NCI-H128 (cell line): ENCODE measurements around the gene C19orf33.

Experiments used
- DNase-seq: peaks from one replicate; lab custom pipeline; 2025; ENCODE audit not compliant: unreplicated experiment; lab: John Stamatoyannopoulos, UW

The C19orf33 gene

DNA sequence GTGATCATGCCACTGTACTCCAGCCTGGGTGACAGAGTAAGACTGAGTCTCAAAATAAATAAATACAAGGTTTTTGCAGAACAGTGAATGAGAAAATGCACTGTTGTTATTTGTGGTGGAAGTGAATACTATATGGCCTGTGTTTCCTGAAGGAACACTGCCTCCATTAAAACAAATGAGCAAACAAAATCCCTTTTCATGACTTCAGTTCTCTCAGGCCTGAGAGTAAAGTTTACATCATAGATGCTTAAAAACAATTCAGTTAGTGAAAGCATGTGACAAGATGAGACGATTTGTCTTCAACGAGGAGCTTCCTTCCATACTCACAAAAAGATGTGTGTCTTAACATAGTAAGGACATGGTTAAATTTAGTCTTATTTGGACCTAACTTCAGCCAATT lies 25.3 kb upstream of the C19orf33 start:
- DNase-seq, result no peak

DNA sequence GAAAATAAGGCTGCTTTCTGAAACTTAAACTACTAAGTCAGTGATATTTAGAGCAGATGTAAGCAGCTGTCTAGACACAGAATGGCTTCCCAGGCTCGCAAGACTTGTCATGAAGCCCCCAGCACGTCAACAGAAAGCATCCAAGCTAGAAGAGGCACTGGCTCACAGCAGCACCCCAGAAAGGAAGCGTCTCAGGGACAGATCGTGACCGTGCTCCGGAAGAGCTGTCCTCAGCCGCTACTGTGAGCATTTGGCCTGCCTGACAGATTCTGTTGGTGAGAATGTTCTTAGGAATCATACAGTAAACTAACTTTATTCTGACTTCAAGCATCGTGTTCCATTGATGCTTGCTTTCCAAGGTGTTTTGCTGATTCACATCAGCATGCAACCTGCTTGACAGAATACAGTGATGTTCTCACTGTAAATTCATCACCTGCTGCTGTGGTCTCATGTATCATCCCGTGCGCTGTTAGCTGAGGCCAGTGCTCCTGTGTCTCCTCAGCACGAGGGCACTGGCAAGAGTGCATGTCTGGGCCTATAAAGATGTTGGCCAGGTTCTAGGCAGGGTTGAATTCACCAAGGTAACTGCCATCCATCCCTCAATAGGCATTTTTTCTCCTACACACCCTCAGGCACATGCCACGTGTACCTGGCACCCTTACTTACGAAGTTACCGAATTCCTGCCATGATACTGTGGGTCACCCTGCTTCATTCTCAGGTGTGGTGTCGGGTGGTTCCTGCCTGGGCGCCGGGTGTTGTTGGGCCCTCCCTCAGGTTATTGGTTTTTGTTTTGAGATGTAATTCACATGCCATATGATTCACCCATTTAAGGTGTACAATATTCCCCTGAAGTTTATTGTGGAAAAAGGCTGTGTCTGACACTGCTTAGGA lies 23.8 kb upstream of the C19orf33 start:
- DNase-seq, result no peak

- no peak for DNase-seq
Measured at GRCh38 chr19:38281811-38282566, 22.1 kb upstream of the C19orf33 start.

DNA sequence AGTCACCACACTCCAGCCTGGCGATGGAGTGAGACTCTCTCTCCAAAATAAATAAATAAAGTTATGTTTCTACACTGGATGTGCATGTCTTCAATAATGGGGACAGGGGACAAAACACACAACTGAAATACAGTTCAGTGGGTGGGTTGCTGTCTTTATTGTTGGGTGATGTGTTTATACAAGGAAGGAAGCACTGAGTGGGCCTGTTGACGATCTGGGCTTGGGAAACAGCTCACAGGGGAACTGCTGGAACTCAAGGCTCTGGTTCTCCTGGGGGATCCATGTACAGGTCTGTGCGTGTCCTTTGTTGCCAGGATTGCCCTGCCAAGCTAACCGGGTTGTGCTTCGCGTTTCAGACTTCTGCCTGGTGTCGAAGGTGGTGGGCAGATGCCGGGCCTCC lies 20.8 kb upstream of the C19orf33 start:
- no peak for DNase-seq

DNA sequence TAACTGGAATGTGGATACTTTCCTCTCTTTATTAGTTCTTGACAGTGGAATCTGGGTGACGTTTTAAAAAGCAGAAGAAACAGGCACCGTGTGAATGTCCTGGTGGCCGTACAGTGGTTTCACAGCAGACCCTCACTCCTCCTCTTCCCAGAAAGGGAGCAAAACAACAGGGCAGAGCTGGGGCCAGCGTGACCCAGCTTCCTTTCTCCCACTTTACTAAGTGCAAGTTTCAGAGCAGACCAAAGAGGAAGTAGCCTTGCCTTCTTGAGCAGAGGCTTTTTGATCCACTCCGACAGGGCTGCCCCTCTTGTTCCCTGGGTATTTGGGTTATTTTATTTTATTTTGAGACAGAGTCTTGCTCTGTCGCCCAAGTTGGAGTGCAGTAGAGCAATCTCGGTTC lies 19.6 kb upstream of the C19orf33 start:
- DNase-seq, result no peak

- no peak for DNase-seq
Measured at GRCh38 chr19:38285567-38285966, 18.5 kb upstream of the C19orf33 start.

DNA sequence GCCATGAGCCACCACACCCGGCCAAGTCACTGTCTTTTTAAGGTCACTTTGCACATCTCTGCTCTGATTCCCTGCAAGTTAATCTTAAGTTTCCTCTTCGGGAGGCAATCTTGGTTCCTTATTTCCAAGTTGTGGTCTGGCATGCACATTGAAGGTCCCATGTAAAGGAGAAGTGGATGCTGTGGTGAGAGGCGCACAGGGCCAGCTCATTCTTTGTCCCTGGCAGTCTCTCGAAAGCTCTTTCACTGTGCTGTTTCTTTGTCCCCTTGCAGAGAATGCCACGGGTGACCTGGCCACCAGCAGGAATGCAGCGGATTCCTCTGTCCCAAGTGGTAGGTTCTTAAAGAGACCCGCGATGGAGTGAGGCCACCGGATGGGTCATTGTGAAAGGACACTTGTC lies 16.4 kb upstream of the C19orf33 start:
- DNase-seq, result no peak

- DNase-seq, result no peak
Measured at GRCh38 chr19:38288123-38288855, 15.8 kb upstream of the C19orf33 start.

DNA sequence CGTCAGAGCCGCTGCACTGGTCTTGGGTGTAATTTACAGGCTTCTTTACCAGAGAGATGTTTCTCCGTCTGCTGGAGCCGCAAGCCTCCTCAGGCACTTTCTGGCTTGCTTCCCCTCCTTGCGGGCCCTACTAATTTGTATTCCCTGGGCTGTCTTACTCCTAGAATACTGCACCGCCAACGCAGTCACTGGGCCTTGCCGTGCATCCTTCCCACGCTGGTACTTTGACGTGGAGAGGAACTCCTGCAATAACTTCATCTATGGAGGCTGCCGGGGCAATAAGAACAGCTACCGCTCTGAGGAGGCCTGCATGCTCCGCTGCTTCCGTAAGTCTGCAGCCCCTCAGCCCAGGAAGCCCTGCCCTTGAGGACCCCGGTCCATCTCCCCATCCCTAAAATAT lies 14.1 kb upstream of the C19orf33 start:
- no peak for DNase-seq

DNA sequence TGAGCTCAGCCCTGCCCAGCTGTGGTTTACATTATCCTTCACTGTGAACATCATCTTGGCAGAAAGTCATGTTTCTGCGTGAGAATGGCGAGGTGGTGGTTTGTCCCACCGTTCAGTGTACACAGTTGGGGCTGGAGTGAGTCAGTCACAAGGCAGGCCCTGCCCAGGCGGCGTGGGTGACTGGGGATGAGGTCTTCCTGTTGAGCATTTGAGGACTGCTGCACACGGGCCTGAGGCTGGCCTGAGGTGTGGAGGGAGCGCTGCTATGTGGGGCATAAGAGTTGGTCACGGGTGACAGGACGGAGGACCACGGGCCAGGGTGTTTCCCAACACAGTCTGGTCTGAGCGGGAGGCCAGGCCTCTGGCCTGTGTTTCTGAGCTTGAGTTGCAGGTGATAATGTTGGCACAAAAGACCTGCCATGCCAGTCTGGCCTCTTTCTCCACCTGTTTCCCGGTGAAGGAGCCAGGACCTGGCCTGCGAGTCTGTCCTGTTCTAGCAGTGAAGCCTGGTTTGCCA lies 13.4 kb upstream of the C19orf33 start:
- DNase-seq, result no peak

DNA sequence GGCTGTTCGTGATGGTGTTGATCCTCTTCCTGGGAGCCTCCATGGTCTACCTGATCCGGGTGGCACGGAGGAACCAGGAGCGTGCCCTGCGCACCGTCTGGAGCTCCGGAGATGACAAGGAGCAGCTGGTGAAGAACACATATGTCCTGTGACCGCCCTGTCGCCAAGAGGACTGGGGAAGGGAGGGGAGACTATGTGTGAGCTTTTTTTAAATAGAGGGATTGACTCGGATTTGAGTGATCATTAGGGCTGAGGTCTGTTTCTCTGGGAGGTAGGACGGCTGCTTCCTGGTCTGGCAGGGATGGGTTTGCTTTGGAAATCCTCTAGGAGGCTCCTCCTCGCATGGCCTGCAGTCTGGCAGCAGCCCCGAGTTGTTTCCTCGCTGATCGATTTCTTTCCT lies 12.2 kb upstream of the C19orf33 start:
- DNase-seq, result no peak

GRCh38 chr19:38293281-38293680 lies 10.8 kb upstream of the C19orf33 start:
- DNase-seq, result no peak

DNA sequence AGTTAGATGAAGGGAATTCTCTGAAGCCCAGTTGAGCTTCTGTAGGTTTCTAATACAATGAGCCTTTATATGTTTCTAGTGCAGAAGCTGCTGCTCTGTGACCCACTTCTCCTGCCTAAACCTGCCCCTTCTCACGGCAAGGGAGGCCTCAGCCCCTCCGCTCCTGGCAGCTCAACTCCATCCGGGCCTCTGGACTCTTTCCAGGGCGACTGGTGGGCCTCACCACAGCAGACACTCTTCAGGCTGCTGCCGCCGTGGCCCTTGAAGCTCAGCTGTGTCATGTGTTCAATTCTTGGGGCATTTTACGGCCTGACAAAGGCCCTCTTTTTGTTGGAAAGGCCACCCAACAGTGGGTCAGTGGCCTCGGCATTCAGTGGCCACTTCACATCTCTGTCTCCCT lies 10.0 kb upstream of the C19orf33 start:
- DNase-seq, result no peak

DNA sequence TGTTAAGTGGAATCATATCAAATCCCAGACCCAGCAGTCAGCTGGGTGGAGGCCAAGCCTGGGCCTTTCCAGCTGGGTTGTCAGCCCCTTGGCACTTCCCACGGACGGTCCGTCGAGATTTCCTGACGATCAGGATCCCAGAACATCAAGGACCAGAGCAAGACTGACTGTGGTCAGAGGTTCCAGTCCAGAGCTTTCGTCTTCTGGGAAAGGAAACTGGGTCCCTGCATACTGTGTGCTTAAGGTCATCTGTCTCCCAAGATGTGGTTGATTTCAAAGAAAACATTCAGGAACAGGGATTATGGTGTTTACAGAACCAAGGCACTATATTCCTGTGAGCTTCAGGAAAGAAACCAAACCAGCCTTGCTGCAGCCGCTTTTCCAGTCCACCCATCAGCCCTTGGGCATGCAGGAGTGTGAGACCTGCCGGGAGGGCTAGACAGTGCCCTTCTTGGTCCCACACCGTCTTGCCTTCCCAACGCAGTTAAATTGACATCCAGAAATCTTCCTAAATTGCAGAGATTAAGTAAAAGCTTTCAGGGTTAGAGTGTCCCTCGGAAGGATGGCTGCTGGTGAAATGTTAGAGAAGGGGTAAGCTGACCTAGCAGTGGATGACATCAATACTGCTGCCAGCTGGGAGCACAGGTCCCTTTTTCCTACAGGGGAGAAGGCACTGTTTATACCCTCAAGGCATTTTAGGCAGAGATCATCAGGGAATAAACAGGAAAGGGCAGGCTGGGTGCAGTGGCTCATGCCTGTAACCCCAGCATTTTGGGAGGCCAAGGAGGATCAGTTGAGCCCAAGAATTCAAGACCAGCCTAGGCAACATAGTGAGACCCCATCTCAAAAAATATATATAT lies 5.0 kb upstream of the C19orf33 start:
- DNase-seq, result no peak

GRCh38 chr19:38304352-38304865 lies 358 bp downstream of the C19orf33 start:
- no peak for DNase-seq

DNA sequence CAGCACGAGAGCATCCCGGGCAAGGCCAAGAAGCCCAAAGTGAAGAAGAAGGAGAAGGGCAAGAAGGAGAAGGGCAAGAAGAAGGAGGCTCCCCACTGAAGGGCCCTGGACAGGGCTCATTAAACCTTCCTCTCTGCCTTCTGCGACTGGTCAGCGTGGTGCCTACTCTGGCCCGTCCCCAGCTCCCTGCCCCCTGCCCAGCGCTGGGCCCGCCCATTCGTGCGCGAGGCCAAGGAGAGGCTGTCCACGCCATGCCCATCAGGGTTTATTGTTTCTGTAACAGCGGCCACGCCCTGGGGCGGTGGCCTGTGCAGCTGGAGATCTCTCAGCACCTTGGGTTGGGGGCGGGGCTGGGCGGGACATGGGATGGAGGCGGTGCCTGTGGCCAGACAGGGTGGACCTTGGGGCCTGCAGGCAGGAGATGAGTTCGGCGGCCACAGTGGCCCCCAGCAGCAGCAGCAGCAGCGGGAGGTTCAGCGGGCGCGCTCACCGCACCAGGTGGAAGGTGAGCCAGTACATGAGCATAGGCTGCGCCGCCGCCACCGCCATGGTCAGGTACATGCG lies 897 bp downstream of the C19orf33 start:
- no peak for DNase-seq

GRCh38 chr19:38306236-38306635 lies 2.2 kb downstream of the C19orf33 start:
- DNase-seq, result no peak

GRCh38 chr19:38307076-38307475 lies 3.0 kb downstream of the C19orf33 start:
- DNase-seq, result no peak

DNA sequence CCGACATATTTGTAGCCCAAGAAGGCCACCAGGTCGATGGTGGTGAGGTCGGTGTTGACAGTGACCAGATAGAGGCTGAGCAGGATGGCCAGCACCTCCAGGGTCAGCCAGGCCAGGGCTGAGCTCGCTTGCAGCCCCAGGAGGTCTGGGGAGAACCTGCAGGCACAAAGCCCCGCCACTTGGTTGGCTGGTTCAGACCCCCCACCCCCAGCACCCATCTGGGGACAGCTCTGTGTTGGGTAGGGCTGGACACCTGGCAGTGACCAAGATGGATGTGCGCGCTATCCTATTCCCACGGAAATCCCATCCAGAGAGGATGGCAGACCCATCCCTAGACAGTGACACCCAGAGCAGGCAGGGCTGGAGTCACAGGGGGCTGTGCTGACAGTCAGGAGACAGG lies 3.5 kb downstream of the C19orf33 start:
- DNase-seq, result no peak
